Glutamatergic neuron (in vitro differentiated cells): Measurements from ENCODE around the gene CIT. TPM values are rescaled to one million over a fixed set of nuclear protein-coding genes. Genes with fewer than 3 reads are reported as not detected.

ENCODE experiments used
- DNase-seq: peaks from one replicate; pipeline ENCODE4 v3.0.0; 2022
- H3K27ac Mint-ChIP-seq: one replicate; pipeline ENCODE4 v1.8.0; 2020; ENCODE audit warnings: mild to moderate bottlenecking, mixed read lengths, inconsistent platforms; ENCODE audit not compliant: unreplicated experiment
- H3K27me3 Mint-ChIP-seq: one replicate; pipeline ENCODE4 v1.8.0; 2020; ENCODE audit warnings: mild to moderate bottlenecking, moderate library complexity, mixed read lengths, inconsistent platforms; ENCODE audit not compliant: unreplicated experiment
- H3K36me3 Mint-ChIP-seq: one replicate; pipeline ENCODE4 v1.8.0; 2020; ENCODE audit warnings: mild to moderate bottlenecking, mixed read lengths, inconsistent platforms; ENCODE audit not compliant: unreplicated experiment
- H3K4me1 Mint-ChIP-seq: one replicate; pipeline ENCODE4 v1.8.0; 2020; ENCODE audit warnings: mild to moderate bottlenecking, low read depth, mixed read lengths, inconsistent platforms; ENCODE audit not compliant: unreplicated experiment
- H3K4me3 Mint-ChIP-seq: one replicate; pipeline ENCODE4 v1.8.0; 2020; ENCODE audit warnings: mild to moderate bottlenecking, mixed read lengths, inconsistent platforms; ENCODE audit not compliant: unreplicated experiment
- H3K9me3 Mint-ChIP-seq: one replicate; pipeline ENCODE4 v1.8.0; 2020; ENCODE audit warnings: mild to moderate bottlenecking, moderate library complexity, mixed read lengths, inconsistent platforms; ENCODE audit not compliant: unreplicated experiment
- total RNA-seq: library from RNA; stranded (reverse); fragmentation: NEBNext Ultra II Directional; extraction: Animal tissue kit (Norgen Biotek cat#: 25700); gene quantifications from one replicate; pipeline ENCODE4 v1.2.1, GENCODE V29; 2021; ENCODE audit not compliant: unreplicated experiment
- TF ChIP-seq, protein P1 (sequence below): fragments of 200-600 bp; sonication (generic); IDR thresholded peaks from one replicate; pipeline ENCODE4 v1.5.0; 2021; ENCODE audit not compliant: partially characterized antibody, unreplicated experiment

Gene CIT
- total RNA-seq, 1 donor from 2014 or later: 20.8 TPM

- Mint-ChIP-seq H3K36me3 (no peaks in the 10 kb centered on the region), H3K9me3 (peaks cover 3% of the 10 kb centered on the region), H3K4me3 (peak overlapping the region; percentile 84), H3K27ac (no peak overlapping the region), H3K4me1 (no peaks in the 10 kb centered on the region), H3K27me3 (peaks cover 4% of the 10 kb centered on the region)
- no peak for DNase-seq
- TF ChIP-seq, protein P1, sequence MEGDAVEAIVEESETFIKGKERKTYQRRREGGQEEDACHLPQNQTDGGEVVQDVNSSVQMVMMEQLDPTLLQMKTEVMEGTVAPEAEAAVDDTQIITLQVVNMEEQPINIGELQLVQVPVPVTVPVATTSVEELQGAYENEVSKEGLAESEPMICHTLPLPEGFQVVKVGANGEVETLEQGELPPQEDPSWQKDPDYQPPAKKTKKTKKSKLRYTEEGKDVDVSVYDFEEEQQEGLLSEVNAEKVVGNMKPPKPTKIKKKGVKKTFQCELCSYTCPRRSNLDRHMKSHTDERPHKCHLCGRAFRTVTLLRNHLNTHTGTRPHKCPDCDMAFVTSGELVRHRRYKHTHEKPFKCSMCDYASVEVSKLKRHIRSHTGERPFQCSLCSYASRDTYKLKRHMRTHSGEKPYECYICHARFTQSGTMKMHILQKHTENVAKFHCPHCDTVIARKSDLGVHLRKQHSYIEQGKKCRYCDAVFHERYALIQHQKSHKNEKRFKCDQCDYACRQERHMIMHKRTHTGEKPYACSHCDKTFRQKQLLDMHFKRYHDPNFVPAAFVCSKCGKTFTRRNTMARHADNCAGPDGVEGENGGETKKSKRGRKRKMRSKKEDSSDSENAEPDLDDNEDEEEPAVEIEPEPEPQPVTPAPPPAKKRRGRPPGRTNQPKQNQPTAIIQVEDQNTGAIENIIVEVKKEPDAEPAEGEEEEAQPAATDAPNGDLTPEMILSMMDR: no peak
Measured at GRCh38 chr12:119877639-119877948, 474 bp upstream of the CIT start.

DNA sequence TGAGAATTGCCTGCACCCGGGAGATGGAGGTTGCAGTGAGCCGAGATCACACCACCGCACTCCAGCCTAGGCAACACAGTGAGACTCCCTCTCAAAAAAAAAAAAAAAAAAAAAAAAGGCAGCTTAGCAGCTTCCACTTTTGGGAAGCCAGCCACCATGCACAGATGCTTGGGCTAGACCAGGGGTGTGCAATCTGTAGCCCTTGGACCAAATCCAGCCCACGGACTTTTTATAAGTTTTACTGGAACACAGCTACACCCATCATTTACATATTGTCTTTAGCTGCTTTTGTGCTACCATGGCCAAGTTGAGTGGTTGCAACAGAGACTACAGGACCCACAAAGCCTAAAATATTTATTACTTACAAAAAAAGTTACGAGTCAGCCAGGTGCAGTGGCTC, 6.7 kb downstream of the CIT start:
- Mint-ChIP-seq H3K4me1 (peaks cover 14% of the 10 kb centered on the region), H3K9me3 (peaks cover 5% of the 10 kb centered on the region), H3K27ac (no peak overlapping the region), H3K36me3 (no peaks in the 10 kb centered on the region), H3K27me3 (peaks cover 2% of the 10 kb centered on the region), H3K4me3 (no peak overlapping the region)
- DNase-seq: no peak
- TF ChIP-seq, protein P1: no peak

- H3K4me3 Mint-ChIP-seq: no peak overlapping the region
- H3K4me1 Mint-ChIP-seq: peaks cover 16% of the 10 kb centered on the region
- H3K27me3 Mint-ChIP-seq: peaks cover 2% of the 10 kb centered on the region
- DNase-seq: peak; percentile 19
- peaks cover 5% of the 10 kb centered on the region for H3K9me3 Mint-ChIP-seq
- no peaks in the 10 kb centered on the region for H3K36me3 Mint-ChIP-seq
- peak overlapping the region; percentile 95 for H3K27ac Mint-ChIP-seq
- TF ChIP-seq, protein P1: no peak
Measured at GRCh38 chr12:119869720-119870119, 7.4 kb downstream of the CIT start.

DNA sequence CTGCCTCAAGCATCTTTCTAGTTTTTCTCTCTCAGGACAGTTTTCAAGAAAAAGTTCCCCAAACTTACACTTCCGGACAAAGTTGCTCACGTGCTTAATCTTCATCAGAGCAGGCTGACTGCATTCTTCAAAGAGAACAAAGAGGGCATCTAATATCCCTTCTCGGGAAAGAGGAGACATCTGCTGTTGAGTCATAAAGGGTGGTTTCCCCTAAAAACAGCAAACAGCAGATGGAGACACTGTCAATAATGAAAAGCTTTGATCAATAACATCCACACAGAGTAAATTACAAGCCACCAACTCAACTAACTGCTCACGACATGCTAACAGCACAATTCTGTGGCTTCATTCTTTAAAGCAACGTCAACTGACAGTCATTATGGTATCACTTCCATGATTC, 8.1 kb downstream of the CIT start:
- Mint-ChIP-seq H3K9me3 (peaks cover 5% of the 10 kb centered on the region), H3K27ac (peak overlapping the region; percentile 95), H3K4me1 (peaks cover 17% of the 10 kb centered on the region), H3K27me3 (peaks cover 2% of the 10 kb centered on the region), H3K36me3 (no peaks in the 10 kb centered on the region), H3K4me3 (peak overlapping the region; percentile 67)
- TF ChIP-seq, protein P1: no peak
- DNase-seq: no peak

DNA sequence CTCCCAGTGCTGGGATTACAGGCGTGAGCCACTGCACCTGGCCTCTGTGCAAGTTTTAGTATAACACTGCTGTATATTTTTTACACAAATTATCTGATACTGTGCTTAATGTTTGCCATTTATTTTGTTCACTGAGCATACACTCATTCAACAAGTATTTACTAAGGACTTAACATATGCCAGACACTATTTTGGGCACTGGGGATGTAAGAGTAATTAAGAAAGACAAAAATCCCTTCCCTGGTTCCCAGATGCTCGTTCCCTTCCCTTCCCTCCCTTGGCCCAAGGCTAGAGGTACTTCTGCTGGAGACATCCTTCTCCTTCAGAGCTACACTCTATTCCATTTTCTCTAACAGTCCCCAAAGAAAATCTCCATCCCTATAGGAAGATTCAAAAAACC, 12.5 kb downstream of the CIT start:
- no peak for DNase-seq
- TF ChIP-seq, protein P1: no peak
- Mint-ChIP-seq H3K27ac (no peak overlapping the region), H3K36me3 (no peaks in the 10 kb centered on the region), H3K27me3 (peaks cover 2% of the 10 kb centered on the region), H3K4me3 (no peak overlapping the region), H3K4me1 (peaks cover 11% of the 10 kb centered on the region), H3K9me3 (peaks cover 5% of the 10 kb centered on the region)
